Measurements from ENCODE around the gene MGAT3. TPM values are rescaled to one million over a fixed set of nuclear protein-coding genes. Genes with fewer than 3 reads are reported as not detected.

The MGAT3 gene
- total RNA-seq, 1 experiment from 2014 or later, result 0.20 TPM

DNA sequence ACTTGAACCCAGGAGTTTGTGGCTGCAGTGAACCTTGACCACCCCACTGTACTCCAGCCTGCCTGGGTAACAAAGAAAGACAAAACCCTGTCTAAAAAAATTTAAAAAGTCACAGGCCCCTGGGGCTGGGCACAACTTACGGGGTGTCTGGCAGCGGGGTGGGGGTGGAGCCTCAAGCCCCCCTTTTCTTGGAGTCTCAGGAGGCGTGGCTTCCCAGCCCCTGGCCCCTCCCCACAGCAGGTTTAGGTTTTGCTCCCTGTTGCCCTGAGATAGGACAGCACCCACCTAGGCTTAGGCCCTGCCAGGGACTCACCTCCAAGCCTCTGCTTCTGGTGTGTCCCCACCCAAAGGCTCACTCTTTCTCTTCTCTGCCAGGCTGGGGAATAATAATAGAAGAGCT is 22.4 kb downstream of the MGAT3 start:
- H3K9me3 ChIP-seq (ENCODE audit: control insufficient read depth in 1 of 2, insufficient read depth in 1 of 2, low read depth in 1 of 2, low read length in 2 of 2), result no peaks in the 10 kb centered on the region
- no peaks in the 10 kb centered on the region for H3K36me3 ChIP-seq (ENCODE audit: control insufficient read depth in 1 of 2, insufficient read depth in 2 of 2, low read length in 2 of 2)
- no peaks in the 10 kb centered on the region for H4K20me1 ChIP-seq (ENCODE audit: insufficient read depth)
- H3K27me3 ChIP-seq (ENCODE audit: insufficient read depth, low read length), result no peaks in the 10 kb centered on the region
- BruUV-seq (replicated peaks), result no TSS peak
- no peak overlapping the region for H3K9ac ChIP-seq (ENCODE audit: low read length)
- no peaks in the 10 kb centered on the region for H3K4me1 ChIP-seq (ENCODE audit: control insufficient read depth in 1 of 2, insufficient read depth in 2 of 2, low read length in 2 of 2)
- RAD21 ChIA-PET (ENCODE audit: low non-redundant PET in 1 of 2, low total read pairs in 2 of 2, uncharacterized antibody in 2 of 2, unreplicated experiment in 2 of 2), result no interaction called here
- no peak overlapping the region for H3K4me3 ChIP-seq (replicated peaks in 1 of 2; ENCODE audit: low read depth in 1 of 2, low read length in 2 of 2)
- no peaks in the 10 kb centered on the region for H3K79me2 ChIP-seq (ENCODE audit: insufficient read depth, low read length)
- POLR2A ChIA-PET, result interaction anchor here (0.7 kb wide), 1 partner anchor 47 kb away, joined by 4 read pairs; no protein-coding TSS in a partner anchor
- no peak overlapping the region for H2AFZ ChIP-seq (ENCODE audit: low read depth, low read length, poor library complexity, severe bottlenecking)
- ATAC-seq (0 out of 2 replicates have a peak, but pooled peaks have one; percentile 18), DNase-seq (ENCODE audit: low read depth, low spot score) (no peak)
- no peak for TF ChIP-seq SIN3A (IDR thresholded peaks at IDR 0.05; ENCODE audit: low read depth)
- H3K27ac ChIP-seq (ENCODE audit: low read depth, low read length), result no peak overlapping the region
- intact Hi-C loops (cut with micrococcal nuclease), result no loop called here
- no peaks in the 10 kb centered on the region for H3K9me2 ChIP-seq (ENCODE audit: insufficient read depth)
- H3K4me2 ChIP-seq (ENCODE audit: low read length), result no peak overlapping the region
- CTCF ChIA-PET, result no interaction called here

DNA sequence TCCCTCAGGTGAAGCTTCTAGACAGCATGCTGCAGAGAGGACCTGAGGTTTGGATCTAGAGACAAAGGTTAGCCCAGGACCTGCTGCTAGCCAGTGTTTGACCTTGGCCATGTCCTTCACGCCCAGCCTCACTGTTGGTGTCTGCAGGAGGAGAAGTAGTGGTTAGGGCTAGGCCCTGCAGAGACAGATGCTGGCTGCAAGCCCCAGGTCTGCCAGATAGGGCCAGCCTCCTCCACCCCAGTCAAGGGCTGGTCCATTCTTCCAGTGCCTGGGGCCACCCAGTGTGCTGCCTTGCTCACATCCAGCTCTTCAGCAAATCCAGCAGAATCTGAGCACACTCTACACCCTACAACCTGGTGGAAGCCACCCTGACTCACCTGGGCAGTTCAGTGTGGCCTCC is 23.7 kb downstream of the MGAT3 start:
- intact Hi-C loops (cut with micrococcal nuclease), result no loop called here
- DNase-seq (ENCODE audit: low read depth, low spot score), result no peak
- Histone ChIP-seq H3K27ac (ENCODE audit: low read depth, low read length) (no peak overlapping the region), H3K79me2 (ENCODE audit: insufficient read depth, low read length) (no peaks in the 10 kb centered on the region), H3K4me2 (ENCODE audit: low read length) (no peak overlapping the region), H3K4me1 (ENCODE audit: control insufficient read depth in 1 of 2, insufficient read depth in 2 of 2, low read length in 2 of 2) (no peaks in the 10 kb centered on the region), H2AFZ (ENCODE audit: low read depth, low read length, poor library complexity, severe bottlenecking) (no peak overlapping the region), H3K4me3 (replicated peaks in 1 of 2; ENCODE audit: low read depth in 1 of 2, low read length in 2 of 2) (no peak overlapping the region), H3K36me3 (ENCODE audit: control insufficient read depth in 1 of 2, insufficient read depth in 2 of 2, low read length in 2 of 2) (no peaks in the 10 kb centered on the region), H3K9me3 (ENCODE audit: control insufficient read depth in 1 of 2, insufficient read depth in 1 of 2, low read depth in 1 of 2, low read length in 2 of 2) (no peaks in the 10 kb centered on the region), H3K27me3 (ENCODE audit: insufficient read depth, low read length) (no peaks in the 10 kb centered on the region), H3K9me2 (ENCODE audit: insufficient read depth) (no peaks in the 10 kb centered on the region), H3K9ac (ENCODE audit: low read length) (no peak overlapping the region), H4K20me1 (ENCODE audit: insufficient read depth) (no peaks in the 10 kb centered on the region)
- BruUV-seq (replicated peaks), result no TSS peak
- RAD21 ChIA-PET (ENCODE audit: low non-redundant PET in 1 of 2, low total read pairs in 2 of 2, uncharacterized antibody in 2 of 2, unreplicated experiment in 2 of 2), result interaction anchor here in 1 of 2 experiments (0.6 kb wide), 1 partner anchor 629 kb away, joined by 3 read pairs; no protein-coding TSS in a partner anchor
- no peak for TF ChIP-seq EGR1 (IDR thresholded peaks at IDR 0.05; ENCODE audit: low read depth)
- TF ChIP-seq, protein P1, sequence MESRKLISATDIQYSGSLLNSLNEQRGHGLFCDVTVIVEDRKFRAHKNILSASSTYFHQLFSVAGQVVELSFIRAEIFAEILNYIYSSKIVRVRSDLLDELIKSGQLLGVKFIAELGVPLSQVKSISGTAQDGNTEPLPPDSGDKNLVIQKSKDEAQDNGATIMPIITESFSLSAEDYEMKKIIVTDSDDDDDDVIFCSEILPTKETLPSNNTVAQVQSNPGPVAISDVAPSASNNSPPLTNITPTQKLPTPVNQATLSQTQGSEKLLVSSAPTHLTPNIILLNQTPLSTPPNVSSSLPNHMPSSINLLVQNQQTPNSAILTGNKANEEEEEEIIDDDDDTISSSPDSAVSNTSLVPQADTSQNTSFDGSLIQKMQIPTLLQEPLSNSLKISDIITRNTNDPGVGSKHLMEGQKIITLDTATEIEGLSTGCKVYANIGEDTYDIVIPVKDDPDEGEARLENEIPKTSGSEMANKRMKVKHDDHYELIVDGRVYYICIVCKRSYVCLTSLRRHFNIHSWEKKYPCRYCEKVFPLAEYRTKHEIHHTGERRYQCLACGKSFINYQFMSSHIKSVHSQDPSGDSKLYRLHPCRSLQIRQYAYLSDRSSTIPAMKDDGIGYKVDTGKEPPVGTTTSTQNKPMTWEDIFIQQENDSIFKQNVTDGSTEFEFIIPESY (IDR thresholded peaks at IDR 0.05; ENCODE audit: extremely low read depth, insufficient replicate concordance, low read length), result no peak
- ATAC-seq, result no peak
- POLR2A ChIA-PET, result no interaction called here
- CTCF ChIA-PET, result no interaction called here

Data from HCT116 (cell line).